Lung (tissue), 12 donors: ENCODE measurements around the gene VSX1. TPM values are rescaled to one million over a fixed set of nuclear protein-coding genes. Genes with fewer than 3 reads are reported as not detected.

Source experiments
- ATAC-seq: fragments of 200-7000 bp; cut with Tn5 transposase; one replicate; pipeline ENCODE4 v1.9.1; 2020; ENCODE audit warnings: moderate number of reproducible peaks; ENCODE audit not compliant: insufficient read depth, low FRiP score
- DNase-seq, 3 donors: peaks; one replicate each; pipeline ENCODE4 v3.0.0-alpha.2; 2013 to 2017
- H3K27ac ChIP-seq, 2 donors: one replicate each; pipeline ENCODE4 v1.5.1; 2013; ENCODE audit warnings: mild to moderate bottlenecking in 2 of 2, moderate library complexity in 2 of 2, control low read depth in 1 of 2, inconsistent platforms in 1 of 2, low read depth in 1 of 2, low read length in 1 of 2
- H3K27me3 ChIP-seq, 3 donors: one replicate each; pipeline ENCODE4 v1.5.1; 2013; ENCODE audit warnings: low read length in 2 of 3; ENCODE audit not compliant: control insufficient read depth in 3 of 3, insufficient read depth in 3 of 3
- H3K36me3 ChIP-seq, 4 donors: one replicate each; pipeline ENCODE4 v1.5.1; 2013; ENCODE audit warnings: low read length in 4 of 4, mild to moderate bottlenecking in 1 of 4, moderate library complexity in 1 of 4; ENCODE audit not compliant: control insufficient read depth in 4 of 4, insufficient read depth in 4 of 4
- H3K4me1 ChIP-seq, 5 donors: one replicate each; pipeline ENCODE4 v1.5.1; 2013; ENCODE audit warnings: low read length in 5 of 5, mild to moderate bottlenecking in 2 of 5, moderate library complexity in 1 of 5; ENCODE audit not compliant: control insufficient read depth in 5 of 5, insufficient read depth in 5 of 5
- H3K4me3 ChIP-seq: one replicate; pipeline ENCODE4 v1.5.1; 2013; ENCODE audit warnings: mild to moderate bottlenecking, control low read depth, moderate library complexity
- H3K9ac ChIP-seq, 2 donors: one replicate each; pipeline ENCODE4 v1.5.1; 2013; ENCODE audit warnings: low read length in 2 of 2, control low read depth in 1 of 2; ENCODE audit not compliant: insufficient read depth in 1 of 2
- H3K9me3 ChIP-seq, 4 donors: one replicate each; pipeline ENCODE4 v1.5.1; 2013; ENCODE audit warnings: low read length in 3 of 4, mild to moderate bottlenecking in 1 of 4, moderate library complexity in 1 of 4; ENCODE audit not compliant: control insufficient read depth in 4 of 4, insufficient read depth in 3 of 4
- WGBS, 2 donors: extraction: QIAGEN DNeasy Blood & Tissue Kit; methylation state at CpG; one replicate each; pipeline ENCODE4 v1.1.7; 2013; 5-methylcytosine and 5-hydroxymethylcytosine counted together
- polyA plus RNA-seq, 2 donors: library from polyadenylated mRNA; stranded (reverse); fragments of 200-250 nt; gene quantifications; one replicate each; pipeline ENCODE4 v1.2.1, GENCODE V29; 2013
- total RNA-seq, 2 donors: library from RNA; depleted of rRNA in 1 of 2; stranded (reverse); fragments of >200 nt in 1 of 2; gene quantifications; one replicate each; pipeline ENCODE4 v1.2.1, GENCODE V29; 2014 to 2021
- TF ChIP-seq, protein P1 (sequence below): IDR thresholded peaks from 2 replicates; pipeline ENCODE4 v1.5.1; 2012; ENCODE audit warnings: mild to moderate bottlenecking; ENCODE audit errors: control extremely low read depth, extremely low read depth
- donor health status: control.
- donor health status: control.
- donor health status: Bipolar disorder and iron deficiency.
- donor health status: healthy.
- donor health status: DM: yes; HTN: yes; CAD: no.

VSX1 gene
- total and polyA plus RNA-seq, 4 donors, result not detected

DNA sequence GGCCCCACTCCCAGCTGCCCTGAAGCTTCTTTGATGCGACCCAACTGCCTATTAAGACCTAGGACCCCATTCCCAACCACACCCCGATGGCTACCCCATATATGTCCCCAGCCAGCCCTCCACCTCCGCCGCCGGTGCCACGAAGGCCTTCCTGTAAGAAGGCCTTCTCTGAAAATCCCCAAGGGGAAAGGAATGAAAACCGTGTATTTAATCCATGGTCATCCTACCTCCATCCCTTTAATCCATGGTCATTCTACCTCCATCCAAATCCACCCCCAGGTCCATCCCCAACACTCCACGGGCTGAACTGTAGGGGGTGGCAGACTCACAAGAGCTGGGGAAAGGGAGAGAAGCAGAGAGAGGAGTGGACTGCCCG lies 545 bp upstream of the VSX1 start:
- H3K4me3 ChIP-seq, result no peak overlapping the region
- WGBS, 2 donors, result 17 to 29% methylated on average over 9 of the region's 9 CpGs
- H3K27me3 ChIP-seq, result peaks cover 19 to 96% (median 80%) of the 10 kb centered on the region in 3 donors
- no peak overlapping the region for H3K9ac ChIP-seq
- DNase-seq, result no peak
- H3K9me3 ChIP-seq, result peaks cover 0 to 7% (median 0%) of the 10 kb centered on the region in 4 donors
- H3K27ac ChIP-seq, result no peak overlapping the region
- ATAC-seq, result no peak
- H3K36me3 ChIP-seq, result no peaks in the 10 kb centered on the region
- peaks cover 0 to 9% (median 0%) of the 10 kb centered on the region in 5 donors for H3K4me1 ChIP-seq
- TF ChIP-seq, protein P1, sequence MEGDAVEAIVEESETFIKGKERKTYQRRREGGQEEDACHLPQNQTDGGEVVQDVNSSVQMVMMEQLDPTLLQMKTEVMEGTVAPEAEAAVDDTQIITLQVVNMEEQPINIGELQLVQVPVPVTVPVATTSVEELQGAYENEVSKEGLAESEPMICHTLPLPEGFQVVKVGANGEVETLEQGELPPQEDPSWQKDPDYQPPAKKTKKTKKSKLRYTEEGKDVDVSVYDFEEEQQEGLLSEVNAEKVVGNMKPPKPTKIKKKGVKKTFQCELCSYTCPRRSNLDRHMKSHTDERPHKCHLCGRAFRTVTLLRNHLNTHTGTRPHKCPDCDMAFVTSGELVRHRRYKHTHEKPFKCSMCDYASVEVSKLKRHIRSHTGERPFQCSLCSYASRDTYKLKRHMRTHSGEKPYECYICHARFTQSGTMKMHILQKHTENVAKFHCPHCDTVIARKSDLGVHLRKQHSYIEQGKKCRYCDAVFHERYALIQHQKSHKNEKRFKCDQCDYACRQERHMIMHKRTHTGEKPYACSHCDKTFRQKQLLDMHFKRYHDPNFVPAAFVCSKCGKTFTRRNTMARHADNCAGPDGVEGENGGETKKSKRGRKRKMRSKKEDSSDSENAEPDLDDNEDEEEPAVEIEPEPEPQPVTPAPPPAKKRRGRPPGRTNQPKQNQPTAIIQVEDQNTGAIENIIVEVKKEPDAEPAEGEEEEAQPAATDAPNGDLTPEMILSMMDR, result no peak

DNA sequence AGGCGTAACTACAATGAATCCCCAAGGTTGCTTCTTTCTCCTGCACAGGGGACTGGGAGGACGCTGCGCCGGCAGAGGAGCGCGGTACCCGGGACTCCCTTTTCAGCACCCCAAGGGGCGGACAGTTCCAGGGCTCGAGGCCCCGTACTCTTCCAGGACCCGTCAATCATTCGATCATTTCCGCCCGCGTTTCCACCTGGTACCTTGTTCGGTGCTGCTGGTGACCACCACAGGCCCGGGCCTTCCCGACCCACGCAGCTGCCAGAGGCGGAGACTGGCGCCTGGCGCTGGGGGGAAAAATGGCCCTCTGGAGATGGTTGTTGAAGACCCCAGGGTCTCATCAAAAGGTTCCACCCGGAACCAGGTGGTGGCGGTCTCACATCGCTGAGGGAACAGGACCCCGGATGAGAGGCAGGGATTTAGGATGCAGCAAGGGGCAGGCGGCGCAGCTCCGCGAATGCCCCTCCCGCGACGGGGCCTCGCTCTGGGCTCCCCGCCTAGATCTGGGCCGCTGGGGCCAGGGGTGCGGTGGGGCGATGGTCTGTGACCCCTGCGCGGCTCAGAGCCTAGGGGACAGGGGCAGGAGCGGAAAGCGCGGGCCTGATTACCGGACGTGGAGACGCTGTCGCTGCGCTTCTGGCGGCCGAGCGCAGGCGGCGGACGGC lies 744 bp downstream of the VSX1 start:
- TF ChIP-seq, protein P1, result no peak
- no peak overlapping the region for H3K27ac ChIP-seq
- no peak overlapping the region for H3K4me3 ChIP-seq
- DNase-seq, result peak; percentile 53 to 56 (median 56)
- no peak for ATAC-seq
- H3K4me1 ChIP-seq, result peaks cover 0 to 12% (median 3%) of the 10 kb centered on the region in 5 donors
- H3K9me3 ChIP-seq, result peaks cover 0 to 5% (median 0%) of the 10 kb centered on the region in 4 donors
- H3K9ac ChIP-seq, result no peak overlapping the region
- WGBS, 2 donors, result 5 to 6% methylated on average over 41 to 54 of the region's 54 CpGs
- peaks cover 26 to 94% (median 83%) of the 10 kb centered on the region in 3 donors for H3K27me3 ChIP-seq
- H3K36me3 ChIP-seq, result no peaks in the 10 kb centered on the region

DNA sequence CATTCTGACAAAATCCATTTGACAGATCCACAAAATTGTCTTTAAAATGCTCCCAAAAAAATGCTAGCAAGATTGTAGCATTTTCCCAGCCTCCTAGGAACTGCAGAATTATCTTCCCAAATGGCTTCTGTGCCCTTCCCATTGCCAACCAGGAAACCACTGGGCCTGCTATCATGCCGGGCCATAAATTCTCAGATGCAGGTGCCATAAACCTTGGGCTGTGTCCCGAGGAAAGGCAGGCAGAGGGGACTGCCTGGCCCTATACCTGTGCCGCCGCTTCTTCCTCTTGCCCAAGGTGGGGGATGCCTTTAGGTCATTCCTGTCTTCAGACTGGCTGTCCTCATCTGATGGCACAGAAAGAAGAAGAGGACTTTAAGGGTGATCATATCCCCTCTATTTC lies 2.8 kb downstream of the VSX1 start:
- Histone ChIP-seq H3K27ac (no peak overlapping the region), H3K9ac (no peak overlapping the region), H3K4me1 (peaks cover 0 to 7% (median 3%) of the 10 kb centered on the region in 5 donors), H3K4me3 (no peak overlapping the region), H3K9me3 (peaks cover 0 to 4% (median 0%) of the 10 kb centered on the region in 4 donors), H3K36me3 (no peaks in the 10 kb centered on the region), H3K27me3 (peaks cover 21 to 91% (median 75%) of the 10 kb centered on the region in 3 donors)
- 74 to 75% methylated on average over 4 of the region's 4 CpGs for WGBS, 2 donors
- TF ChIP-seq, protein P1, result no peak
- DNase-seq (no peak), ATAC-seq (no peak)
